IPS DF 19.7 (cell line): ENCODE results near the gene MPP2.
"Not testable (repeated sequence)": the region's sequence is repeated elsewhere in the genome, so short reads cannot be mapped to it uniquely, and the experiment has no call there.

Experiments used
- DNase-seq: peaks from one replicate; pipeline ENCODE4 v3.0.0-alpha.2; 2013; ENCODE audit warnings: low read depth, low spot score

MPP2 gene

GRCh38 chr17:43931062-43931571 lies 23.8 kb upstream of the MPP2 start:
- DNase-seq: no peak

- no peak for DNase-seq
These were observed 21.3 kb upstream of the MPP2 start for GRCh38 chr17:43928609-43929008.

GRCh38 chr17:43927929-43928328 lies 20.6 kb upstream of the MPP2 start:
- DNase-seq: not testable (repeated sequence)

- no peak for DNase-seq
These were observed 19.9 kb upstream of the MPP2 start for GRCh38 chr17:43927060-43927864.

GRCh38 chr17:43924558-43924957 lies 17.2 kb upstream of the MPP2 start:
- no peak for DNase-seq

- no peak for DNase-seq
These were observed 13.3 kb upstream of the MPP2 start for GRCh38 chr17:43920500-43921095.

- DNase-seq: no peak
These were observed 10.7 kb upstream of the MPP2 start for GRCh38 chr17:43918026-43918389.

- DNase-seq: no peak
These were observed 10.2 kb upstream of the MPP2 start for GRCh38 chr17:43917348-43918025.

- no peak for DNase-seq
These were observed 9.6 kb upstream of the MPP2 start for GRCh38 chr17:43917016-43917347.

- no peak for DNase-seq
These were observed 9.0 kb upstream of the MPP2 start for GRCh38 chr17:43916385-43916784.

- no peak for DNase-seq
These were observed 8.2 kb upstream of the MPP2 start for GRCh38 chr17:43915559-43915958.

GRCh38 chr17:43914451-43914850 lies 7.1 kb upstream of the MPP2 start:
- no peak for DNase-seq

GRCh38 chr17:43913584-43913983 lies 6.2 kb upstream of the MPP2 start:
- no peak for DNase-seq

- no peak for DNase-seq
These were observed 5.4 kb upstream of the MPP2 start for GRCh38 chr17:43912635-43913304.

GRCh38 chr17:43911904-43912303 lies 4.6 kb upstream of the MPP2 start:
- DNase-seq: no peak

GRCh38 chr17:43909537-43910231 lies 2.3 kb upstream of the MPP2 start:
- DNase-seq: no peak

- DNase-seq: no peak
These were observed 824 bp upstream of the MPP2 start for GRCh38 chr17:43907998-43908721.

- no peak for DNase-seq
These were observed 348 bp downstream of the MPP2 start for GRCh38 chr17:43906951-43907424.

- DNase-seq: no peak
These were observed 1.1 kb downstream of the MPP2 start for GRCh38 chr17:43905985-43906852.
